ENCODE results near the gene ICE2.

The ICE2 gene

GRCh38 chr15:60457985-60458384 lies 21.0 kb downstream of the ICE2 start:
- no peak for DNase-seq (ENCODE audit: low read depth in 1 of 2, low spot score in 1 of 2)

DNA sequence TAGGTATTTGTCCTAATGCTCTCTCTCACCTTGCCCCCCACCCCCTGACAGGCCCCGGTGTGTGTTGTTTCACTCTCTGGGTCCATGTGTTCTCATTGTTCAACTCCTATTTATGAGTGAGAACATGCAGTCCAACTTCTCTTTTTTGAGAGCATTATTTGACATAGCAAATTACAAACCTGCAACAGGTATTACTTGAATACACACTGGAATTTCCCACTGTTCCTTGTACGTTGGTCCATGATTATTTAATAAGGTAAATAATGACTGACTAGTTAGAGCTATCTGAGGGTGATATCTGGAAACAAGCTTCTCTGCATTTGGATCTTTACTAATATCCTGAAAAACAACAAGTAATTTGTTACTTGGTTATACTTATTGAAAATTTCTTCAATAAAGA lies 24.1 kb downstream of the ICE2 start:
- no peak for DNase-seq (ENCODE audit: low read depth in 1 of 2, low spot score in 1 of 2)

DNA sequence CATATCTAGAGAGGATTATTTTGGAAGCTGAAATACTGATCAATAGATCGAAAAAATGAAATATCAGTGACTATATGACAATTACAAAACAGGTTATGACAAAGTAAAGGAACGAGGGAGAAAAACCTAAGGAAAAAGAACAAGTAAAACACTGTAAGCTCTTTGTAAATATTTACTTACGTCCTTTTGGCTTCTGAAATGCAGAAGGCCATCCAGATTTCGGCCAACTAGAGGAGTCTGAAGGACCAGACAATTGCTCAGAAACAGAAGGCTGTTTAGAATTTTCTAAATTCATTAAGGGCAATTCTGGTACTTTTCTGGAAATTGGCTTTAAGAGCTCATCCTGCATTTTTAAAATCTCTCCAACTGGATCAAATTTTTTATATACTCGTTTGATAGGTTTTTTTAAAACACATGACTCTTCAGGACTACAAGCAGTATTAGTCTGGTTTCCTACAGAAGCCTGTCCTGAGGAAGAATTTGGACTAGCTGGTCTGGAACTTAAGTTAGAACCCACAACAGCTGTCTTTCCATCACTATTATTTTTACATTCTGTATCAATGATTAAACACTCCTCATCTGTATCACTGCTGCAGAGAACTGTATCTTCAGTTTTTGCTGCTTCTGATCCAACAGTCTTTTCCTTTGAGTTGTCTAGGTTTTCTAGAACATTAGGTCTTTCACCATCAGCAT lies 30.1 kb downstream of the ICE2 start:
- no peak for DNase-seq (ENCODE audit: low read depth in 1 of 2, low spot score in 1 of 2)

DNA sequence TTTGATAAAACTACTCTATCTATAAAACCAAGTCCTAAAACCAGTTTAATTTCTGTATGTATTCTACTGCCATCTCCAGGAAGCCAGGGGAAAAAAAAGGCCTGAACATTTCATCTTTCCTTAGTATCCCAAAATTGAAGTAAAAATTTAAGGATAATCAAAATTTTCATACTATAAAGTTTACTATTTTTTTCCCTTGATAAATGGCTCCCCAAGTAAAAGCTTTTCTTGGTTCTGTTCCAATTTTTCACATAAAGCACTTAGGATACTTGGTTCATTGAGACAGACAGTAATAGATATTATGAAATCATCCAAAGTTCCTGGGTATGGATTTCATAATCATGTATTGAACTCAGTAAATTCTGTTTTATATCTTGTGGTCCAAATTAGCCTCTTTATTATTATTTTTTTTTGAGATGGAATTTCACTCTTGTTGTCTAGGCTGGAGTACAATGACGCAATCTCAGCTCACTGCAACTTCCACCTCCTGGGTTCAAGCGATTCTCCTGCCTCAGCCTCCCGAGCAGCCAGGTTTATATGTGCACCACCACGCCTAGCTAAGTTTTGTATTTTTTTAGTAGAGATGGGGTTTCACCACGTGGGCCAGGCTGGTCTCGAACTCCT lies 34.5 kb downstream of the ICE2 start:
- no peak for DNase-seq (ENCODE audit: low read depth in 1 of 2, low spot score in 1 of 2)

- DNase-seq (ENCODE audit: low read depth in 1 of 2, low spot score in 1 of 2) = no peak
Measured at GRCh38 chr15:60442763-60443162, 36.2 kb downstream of the ICE2 start.

GRCh38 chr15:60442031-60442650 lies 36.8 kb downstream of the ICE2 start:
- DNase-seq (ENCODE audit: low read depth in 1 of 2, low spot score in 1 of 2) = no peak

- no peak for DNase-seq (ENCODE audit: low read depth in 1 of 2, low spot score in 1 of 2)
Measured at GRCh38 chr15:60441331-60441730, 37.6 kb downstream of the ICE2 start.

- no peak for DNase-seq (ENCODE audit: low read depth in 1 of 2, low spot score in 1 of 2)
Measured at GRCh38 chr15:60438646-60439045, 40.3 kb downstream of the ICE2 start.

DNA sequence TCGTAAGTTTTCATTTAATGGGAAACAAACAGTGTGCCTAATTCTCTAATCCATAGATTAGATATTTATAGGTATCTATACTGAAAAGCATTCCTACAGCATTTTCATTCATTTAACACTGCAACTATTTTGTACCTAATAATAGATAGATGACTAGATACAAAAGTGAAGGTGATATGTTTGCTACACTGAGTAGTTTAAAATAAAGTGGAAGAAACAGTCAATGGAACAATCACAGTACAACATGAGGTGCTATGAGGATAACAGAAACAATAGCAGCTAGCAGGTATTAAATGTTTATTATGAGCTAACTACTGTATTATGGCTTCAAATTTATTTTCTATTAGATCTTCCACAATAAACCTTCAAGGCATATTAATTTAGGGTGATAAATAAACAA lies 50.0 kb downstream of the ICE2 start:
- no peak for DNase-seq (ENCODE audit: low read depth in 1 of 2, low spot score in 1 of 2)

DNA sequence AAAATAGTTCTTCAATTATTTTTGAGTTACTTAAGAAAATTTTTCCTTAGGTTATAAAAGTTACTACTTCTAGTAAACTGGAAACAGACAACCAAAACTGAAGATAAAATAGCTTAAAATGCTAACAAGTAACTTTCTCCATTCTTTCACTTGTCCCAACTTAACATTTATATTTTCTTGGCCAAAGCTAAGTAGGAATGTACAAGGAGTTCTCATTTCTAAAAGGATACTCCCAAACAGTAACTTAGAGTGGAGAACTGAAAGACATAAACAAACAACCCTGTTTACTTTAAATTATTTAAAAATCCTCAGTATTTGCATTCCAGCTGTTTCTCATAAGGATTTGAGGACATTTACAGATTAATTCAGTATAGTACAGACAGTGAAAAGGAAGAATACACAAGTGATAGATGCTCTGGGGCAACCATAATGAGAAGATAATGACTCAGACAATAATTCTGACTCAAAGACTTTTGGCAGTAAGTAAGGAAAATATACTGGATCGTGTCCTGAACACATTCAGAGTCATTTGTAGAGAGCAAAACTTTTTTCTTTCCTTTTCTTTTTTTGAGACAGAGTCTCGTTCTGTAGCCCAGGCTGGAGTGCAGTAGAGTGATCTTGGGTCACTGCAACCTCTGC lies 52.0 kb downstream of the ICE2 start:
- DNase-seq (ENCODE audit: low read depth in 1 of 2, low spot score in 1 of 2) = no peak

- no peak for DNase-seq (ENCODE audit: low read depth in 1 of 2, low spot score in 1 of 2)
Measured at GRCh38 chr15:60425461-60425860, 53.5 kb downstream of the ICE2 start.

GRCh38 chr15:60424006-60424405 lies 54.9 kb downstream of the ICE2 start:
- no peak for DNase-seq (ENCODE audit: low read depth in 1 of 2, low spot score in 1 of 2)

GRCh38 chr15:60423537-60423936 lies 55.4 kb downstream of the ICE2 start:
- no peak for DNase-seq (ENCODE audit: low read depth in 1 of 2, low spot score in 1 of 2)

GRCh38 chr15:60421544-60421943 lies 57.4 kb downstream of the ICE2 start:
- DNase-seq (ENCODE audit: low read depth in 1 of 2, low spot score in 1 of 2) = no peak

- DNase-seq (ENCODE audit: low read depth in 1 of 2, low spot score in 1 of 2) = no peak
Measured at GRCh38 chr15:60420203-60420716, 58.7 kb downstream of the ICE2 start.

DNA sequence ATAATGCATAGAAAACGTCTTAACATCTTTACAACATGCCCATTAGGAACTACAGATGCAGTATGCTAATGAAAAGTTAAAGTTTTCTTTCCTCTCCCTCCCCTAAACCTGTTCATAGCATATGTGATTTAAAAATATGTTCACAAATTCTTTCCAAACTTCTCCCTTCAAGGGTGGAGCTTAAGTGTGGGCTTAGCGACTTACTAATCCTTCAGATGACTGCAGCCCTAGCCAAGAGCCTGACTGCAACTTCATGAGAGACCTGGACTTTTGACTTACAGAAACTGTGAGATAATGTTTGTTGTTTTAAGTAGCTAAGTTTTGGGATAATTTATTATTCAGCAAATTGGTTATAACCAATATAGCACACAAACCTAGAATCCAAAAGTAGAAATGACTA lies 59.2 kb downstream of the ICE2 start:
- DNase-seq (ENCODE audit: low read depth in 1 of 2, low spot score in 1 of 2) = no peak

DNA sequence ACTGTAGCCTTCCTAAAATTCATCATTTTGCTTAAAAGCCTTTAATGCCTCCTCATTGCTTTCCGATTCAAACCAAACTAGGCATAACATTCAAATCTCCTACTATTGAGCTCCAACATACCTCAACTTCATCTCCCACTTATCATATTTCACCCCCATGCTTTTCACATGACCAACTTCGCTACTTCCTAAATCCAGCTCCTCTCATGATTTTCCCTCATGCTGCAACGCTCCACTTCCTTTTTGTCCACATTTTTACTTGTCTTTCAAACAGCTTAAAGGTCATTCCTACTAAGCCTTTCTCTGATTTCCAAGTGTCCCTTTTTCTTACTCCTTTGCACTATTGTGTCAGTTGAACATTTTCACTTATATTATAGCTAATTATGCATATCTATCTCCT lies 60.8 kb downstream of the ICE2 start:
- DNase-seq (ENCODE audit: low read depth in 1 of 2, low spot score in 1 of 2) = no peak

- no peak for DNase-seq (ENCODE audit: low read depth in 1 of 2, low spot score in 1 of 2)
Measured at GRCh38 chr15:60417112-60417511, 61.8 kb downstream of the ICE2 start.

DNA sequence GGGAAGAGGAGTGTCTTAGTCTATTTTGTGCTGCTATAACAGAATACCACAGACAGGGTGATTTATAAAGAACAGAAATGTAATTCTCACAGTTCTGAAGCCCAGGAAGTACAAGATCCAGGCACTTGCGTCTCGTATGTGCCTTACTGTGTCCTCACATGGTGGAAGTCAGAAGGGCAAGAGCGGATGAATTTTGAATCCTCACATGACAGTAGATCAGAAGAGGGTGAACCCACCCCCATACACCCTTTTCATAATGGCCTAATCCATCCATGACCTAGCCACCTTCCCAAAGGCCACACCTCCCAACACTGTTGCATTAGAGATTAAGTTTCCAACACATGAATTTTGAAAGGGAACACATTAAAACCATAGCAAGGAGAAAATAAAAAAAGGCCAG lies 62.5 kb downstream of the ICE2 start:
- DNase-seq (ENCODE audit: low read depth in 1 of 2, low spot score in 1 of 2) = no peak

DNA sequence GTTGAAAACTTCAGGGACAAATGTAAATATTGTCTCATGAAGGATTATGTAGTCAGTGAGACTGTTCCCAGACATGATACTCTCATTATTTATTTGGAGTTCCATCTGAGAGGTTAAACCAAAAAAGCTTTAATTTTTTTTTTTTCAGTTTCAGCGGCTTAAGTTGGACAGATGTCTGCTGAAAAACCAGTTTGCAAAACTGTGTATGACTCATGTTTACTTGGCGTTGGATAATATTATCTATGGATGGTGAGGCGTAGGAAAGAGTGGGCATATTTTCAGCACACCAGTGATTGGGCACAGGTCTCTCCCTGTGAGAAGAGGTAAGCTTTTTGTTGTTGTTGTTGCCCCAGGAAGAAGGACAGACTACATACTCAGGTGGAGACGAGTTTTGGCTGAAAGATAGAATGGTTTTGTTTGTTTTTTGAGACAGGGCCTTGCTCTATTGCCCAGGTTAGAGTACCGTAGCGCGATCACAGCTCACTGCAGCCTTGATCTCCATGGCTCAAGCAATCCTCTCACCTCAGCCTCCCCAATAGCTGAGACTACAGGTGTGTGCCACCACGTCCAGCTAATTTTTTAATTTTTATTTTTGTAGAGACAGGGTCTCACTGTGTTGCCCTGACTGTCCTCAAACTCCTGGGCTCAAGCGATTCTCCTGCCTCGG lies 64.8 kb downstream of the ICE2 start:
- no peak for DNase-seq (ENCODE audit: low read depth in 1 of 2, low spot score in 1 of 2)

- DNase-seq (ENCODE audit: low read depth in 1 of 2, low spot score in 1 of 2) = no peak
Measured at GRCh38 chr15:60413231-60413824, 65.6 kb downstream of the ICE2 start.
